Stimulated activated CD4-positive, alpha-beta T cell treated with anti-CD3 and anti-CD28 coated beads, Interleukin-2, amount 100 ng/mL, for 4 hours (primary cell): ENCODE measurements around the gene TBX4.

ENCODE experiments used
- DNase-seq: peaks from one replicate; pipeline ENCODE4 v3.0.0-alpha.2; 2020; ENCODE audit warnings: low read depth

Gene TBX4

DNA sequence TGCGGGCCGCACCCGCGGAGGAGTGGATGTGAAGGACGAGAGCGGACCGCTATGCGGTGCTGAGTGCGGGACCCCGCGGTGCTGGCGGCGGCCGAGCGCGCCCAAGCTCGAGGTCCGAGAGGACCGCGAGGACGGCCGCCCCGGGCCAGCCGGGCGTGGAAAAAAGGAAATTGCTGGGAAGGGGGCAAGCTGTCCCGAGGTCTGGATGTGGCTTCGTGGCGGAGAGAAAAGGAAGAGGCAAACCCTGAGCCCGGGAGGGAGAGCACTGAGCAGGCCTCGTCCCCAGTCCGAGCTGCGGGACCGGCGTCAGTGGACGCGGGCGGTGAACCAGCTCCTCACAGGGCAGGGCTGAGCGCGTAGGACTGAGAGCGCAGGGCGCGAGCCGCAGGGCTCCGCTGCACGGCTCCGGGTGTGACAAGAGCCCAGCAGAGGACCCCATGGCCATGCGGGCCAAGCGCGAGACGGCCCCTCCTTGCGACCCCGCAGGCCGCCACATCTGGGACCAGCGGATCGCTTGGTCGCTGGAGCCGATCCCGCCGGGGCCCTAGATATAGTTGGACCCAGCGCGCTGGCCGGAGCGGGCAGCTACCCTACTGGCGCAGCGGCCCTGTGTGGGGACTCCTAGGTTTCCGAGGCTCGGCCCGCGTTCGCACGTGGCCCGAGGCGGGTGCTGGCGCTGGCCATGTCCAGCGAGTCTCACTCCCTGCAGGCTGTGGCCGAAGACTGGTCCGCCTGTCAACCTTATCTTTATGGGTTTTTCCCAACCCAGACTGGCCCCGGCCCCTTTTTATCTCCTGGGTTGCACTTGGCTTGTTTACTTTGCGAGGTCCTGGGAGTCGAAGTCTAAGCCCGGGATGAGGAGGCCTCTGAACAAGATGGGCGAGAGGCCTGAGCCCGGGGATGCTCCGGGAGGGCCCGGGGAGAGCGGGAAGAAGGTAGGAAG is 2.4 kb downstream of the TBX4 start:
- no peak for DNase-seq

DNA sequence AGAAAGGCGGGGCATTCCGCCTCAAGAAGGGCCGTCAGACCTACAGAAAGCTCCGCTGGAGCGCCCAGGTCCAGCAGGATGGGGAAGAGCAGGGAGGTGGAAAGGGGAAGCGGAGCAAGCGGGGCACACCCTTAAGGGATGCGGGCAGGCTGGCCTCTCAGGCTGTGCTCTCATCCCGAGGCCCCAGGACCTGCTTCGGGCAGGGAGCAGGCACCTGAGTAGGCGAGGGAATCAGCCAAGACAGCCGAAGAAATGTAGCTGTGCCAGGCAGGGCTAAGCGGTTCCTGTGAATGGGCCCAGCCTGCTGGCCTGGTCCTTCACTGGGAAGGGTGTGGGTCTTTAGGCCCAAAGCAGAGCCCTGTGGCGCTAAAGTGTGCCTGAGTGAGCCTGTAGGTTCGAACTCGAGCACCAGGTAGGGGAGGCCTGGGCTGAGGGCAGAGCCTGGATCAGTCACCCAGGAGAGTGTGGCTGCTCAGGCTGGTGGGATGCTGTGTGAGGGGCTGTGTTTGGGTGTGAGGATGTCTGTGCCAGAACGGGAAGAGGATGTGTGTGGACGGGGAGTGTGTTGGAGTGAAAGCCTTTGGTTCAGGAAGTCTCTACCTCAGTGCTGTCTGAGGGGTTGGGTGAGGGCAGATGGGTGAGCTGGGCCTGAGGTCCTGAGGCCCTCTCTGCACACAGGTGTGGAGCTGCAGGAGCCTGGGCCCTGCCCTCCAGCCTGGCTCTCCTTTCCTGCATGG is 3.3 kb downstream of the TBX4 start:
- DNase-seq = no peak

DNA sequence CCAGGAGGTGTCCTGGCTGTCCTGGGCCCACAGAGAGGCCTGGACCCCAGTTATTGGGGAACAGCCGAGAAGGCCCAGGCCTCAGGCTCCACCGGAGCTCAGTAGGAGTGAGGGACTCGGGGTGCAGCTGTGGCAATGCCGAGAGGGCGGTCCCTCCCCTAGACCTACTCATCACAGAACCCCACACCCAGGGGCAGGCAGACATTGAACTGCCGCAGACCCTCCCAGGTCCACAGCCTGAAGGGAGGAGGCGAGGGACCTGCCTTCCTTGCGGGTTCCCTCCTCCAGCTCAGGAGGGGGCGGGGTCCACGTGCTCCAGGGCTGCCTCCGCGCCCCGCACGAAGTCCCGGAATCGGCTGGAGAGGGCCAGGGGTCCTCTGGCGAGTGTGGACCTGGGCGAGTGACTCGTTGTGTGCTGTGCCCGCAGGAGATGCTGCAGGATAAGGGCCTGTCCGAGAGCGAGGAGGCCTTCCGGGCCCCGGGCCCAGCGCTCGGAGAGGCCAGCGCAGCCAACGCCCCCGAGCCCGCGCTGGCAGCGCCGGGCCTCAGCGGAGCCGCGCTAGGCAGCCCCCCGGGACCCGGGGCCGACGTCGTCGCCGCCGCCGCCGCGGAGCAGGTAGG is 3.9 kb downstream of the TBX4 start:
- no peak for DNase-seq

DNA sequence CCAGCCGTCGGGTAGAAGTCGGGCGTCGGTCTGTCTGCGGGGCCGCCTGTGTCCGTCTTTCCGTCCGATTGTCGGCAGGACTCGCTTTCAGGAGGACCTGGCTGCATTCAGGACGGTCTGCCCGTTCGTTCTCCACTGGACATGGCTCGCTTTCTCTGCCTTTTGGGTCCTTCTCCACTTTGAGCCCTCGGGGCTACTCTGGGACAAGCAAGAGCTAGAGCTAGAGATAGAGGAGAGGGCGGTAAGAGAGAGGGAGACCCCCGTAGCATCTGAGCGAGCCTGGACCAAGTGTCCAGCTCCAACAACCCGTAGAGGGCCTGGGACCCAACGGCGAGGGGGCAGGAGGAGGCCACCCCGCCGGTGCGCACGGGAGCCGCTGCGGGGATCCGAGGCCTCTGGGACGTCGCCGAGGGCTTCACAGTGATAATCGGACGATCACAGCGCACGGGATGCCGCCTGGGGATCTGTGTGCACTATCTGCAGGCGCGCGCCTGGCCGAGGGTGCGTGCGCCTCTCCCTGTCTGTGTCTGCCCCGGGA is 4.5 kb downstream of the TBX4 start:
- no peak for DNase-seq

DNA sequence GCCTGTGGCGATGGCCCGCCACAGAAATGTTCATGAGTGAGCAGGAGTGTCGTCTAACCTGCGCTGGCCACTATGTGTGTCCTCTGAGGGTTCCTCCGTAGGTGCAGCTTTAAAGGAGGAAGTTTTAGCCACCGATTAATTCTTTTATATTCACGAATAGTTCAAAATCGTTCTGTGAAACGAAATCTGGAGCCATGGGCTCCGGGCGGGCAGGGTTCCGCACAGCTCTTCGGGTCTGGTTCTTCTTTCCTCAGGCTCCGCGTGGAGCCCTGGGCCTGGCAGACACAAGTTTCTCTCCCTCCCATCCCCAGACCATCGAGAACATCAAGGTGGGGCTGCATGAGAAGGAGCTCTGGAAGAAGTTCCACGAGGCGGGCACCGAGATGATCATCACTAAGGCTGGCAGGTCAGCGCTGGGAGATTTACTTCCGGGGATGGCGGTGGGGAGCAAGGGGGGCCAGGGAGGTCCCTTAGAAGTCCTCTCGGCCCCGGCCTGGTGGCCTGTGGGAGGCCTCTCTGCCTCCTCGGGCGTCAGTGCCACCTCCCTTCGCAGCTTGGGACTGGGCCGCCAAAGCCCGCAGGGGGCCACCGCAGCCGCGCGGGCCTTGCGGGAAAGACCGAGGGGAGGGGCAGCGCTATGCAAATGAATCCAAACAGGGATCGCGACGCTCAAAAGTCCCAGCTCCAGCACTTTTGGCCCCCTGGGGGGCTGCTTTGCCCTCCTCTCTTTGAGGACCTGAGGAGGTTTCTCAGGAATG is 5.2 kb downstream of the TBX4 start:
- DNase-seq = no peak

DNA sequence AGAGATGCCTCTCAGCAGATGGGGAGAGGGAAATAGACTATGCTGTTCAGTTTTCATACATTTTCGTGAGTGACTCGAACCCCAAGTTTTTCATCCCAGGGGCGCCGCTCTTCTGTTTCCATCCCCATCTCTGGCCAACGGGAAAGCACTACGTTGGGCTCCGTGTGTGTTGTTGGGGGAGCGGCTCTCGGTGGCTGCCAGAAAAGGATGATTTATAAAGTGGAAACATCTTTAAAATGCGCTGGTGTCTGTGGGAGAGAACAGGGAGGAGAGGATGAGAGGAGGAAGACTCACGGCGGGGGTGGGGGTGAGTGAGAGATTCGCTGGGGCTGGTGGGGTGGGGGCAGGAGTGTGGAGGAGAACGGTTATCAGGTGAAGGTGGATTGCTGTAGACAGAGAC is 5.8 kb downstream of the TBX4 start:
- DNase-seq = no peak

DNA sequence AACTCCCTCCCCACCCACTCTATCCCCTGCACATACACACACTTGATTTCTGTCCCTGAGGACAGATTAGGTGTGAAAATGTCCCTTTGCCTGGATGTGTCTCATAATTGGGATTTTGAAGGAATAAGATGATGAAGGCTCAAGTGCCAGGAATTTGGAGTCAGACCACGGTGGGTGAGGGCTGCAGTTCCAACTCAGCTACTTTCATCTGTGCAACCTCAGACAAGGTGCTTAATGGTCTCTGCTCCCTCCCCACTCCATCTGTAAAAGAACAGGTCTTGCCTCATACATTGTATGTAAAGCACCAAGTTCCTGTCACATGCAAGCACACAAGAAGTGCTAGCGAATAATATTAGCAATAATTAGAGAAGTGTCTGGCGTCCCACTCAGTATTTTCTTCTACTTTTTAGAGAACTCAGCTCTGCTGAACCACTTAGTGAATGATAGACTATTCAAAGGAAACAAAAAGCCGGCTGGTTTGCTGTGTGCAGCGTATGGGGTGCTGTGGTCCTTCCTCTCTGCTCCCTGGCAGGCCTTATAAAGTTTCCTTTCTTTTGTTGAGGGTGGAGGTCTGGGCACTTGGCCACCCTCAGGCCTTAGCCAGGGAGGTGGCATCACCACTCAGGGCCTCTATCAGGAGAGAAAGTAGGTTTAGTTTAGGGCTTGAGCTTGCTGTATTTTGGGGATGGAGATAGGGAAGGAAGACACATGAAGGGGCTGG is 6.4 kb downstream of the TBX4 start:
- no peak for DNase-seq

DNA sequence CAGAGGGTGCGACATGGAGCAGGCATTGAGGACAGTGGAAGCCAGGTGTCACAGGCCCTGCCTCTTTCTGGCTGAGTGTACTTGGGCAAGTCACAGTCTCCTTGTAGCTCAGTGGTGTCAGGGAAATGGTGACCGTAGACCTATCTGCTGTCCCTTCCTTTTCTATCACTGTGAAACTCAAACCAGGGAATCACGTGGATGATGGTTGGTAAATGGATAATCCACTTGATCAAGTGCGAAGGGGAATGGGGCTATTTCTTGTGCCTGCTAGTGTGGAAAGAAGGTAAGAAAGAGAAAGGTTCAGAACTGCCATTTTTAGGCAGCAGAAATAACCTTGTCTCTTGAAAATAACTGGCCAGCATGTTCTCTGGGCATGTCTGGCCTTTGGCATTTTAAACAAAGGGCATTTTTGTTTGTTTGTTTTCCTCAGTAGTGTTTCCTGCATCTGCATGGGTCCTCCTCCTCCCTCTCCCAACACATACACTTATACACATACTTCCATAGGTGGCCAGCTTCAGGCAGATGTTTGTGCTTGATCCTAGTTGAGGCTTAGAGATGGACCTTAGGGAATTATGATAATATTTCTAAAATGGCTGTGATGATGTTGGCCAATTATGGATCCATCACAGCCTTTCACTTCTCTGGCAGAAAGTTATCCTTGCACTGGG is 7.1 kb downstream of the TBX4 start:
- no peak for DNase-seq

DNA sequence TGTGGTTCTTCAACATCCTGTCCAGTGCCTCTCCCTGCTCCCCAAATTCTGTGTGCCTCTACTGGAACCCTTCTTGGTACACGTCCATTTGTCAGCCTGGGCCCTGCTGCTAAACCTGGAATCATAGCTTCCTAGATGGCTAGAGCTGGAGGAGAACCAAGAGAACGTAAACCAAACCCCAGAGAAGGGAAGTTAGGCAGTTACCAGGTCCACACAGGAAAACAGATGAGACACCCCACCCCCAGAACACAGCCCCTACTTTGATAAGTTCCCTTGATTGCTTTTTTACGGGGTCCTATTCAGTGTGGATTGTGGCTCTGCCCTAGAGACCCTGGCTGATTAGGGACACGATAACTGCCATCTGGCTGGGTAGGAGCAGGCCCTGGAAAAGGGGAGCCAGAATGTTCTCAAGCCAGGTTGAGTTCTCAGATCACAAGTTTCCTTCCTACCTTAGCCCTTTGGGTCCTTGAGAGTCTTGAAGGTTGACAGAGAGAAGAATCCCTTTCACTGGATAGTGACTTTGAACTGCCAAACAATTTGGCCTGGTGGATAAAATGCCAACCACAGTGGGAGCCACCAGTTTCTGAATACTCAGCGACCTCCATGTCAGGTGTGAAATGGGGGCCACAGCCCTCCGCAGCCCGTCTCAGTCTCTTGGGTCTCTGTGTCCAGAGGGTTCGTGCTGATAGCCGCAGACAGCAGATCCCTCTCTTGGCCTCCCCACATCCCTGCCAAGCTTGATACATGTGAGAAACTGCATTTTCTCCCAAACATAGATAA is 7.9 kb downstream of the TBX4 start:
- no peak for DNase-seq

DNA sequence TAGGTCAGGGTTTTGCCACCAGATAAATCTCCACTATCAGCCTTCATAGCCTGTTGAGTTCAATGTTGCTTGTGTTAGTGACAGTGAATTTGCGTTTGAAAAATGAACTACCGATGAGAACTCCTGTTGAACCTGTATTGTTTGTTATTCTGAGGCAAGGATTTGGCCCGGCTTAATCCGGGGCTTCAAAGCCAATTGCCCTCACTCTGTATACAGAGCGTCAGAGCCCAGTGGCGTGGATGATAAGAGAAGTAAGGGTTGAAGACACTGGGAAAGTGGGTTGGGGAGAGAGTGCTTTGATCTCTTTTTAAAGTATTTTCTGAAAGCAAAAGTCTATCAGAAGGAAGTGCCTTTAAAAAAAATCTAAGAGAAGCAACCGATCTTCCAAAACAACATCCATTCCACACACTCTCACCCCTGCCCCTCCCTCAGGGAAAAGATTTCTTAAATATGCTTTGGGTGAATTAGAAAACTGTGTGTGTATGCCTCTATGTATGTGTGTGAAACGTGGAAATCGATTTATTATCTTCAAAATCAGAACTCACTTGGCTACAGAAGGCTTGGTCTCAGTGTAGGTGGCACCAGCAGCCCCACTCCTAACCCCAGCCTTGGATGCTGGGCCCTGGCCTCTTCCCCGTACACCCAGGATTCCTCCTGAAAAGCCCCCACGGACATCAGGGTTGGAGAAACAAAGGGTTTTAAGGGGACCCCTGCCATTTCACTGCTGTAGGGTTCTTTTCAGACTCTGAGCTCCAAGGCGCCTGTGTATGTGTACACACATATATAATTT is 8.8 kb downstream of the TBX4 start:
- DNase-seq = no peak

DNA sequence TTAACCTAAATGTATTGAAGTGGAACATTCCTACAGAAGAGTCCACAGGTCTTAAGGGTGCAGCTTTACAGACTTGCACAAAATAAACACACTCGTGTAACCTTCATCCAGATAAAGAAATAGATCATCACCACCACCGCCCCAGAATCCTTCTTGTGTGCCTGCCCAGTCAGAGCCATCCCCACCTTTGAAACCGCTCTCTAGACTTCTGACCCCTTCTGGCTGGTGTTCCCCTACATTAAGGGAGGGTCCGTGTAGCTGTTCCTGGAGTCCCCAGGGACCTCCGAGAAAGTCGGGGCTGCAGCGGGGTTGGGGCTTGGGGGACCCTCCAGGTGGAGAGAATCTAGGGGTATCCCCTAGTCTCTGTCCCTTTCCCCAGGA is 9.4 kb downstream of the TBX4 start:
- DNase-seq = no peak

DNA sequence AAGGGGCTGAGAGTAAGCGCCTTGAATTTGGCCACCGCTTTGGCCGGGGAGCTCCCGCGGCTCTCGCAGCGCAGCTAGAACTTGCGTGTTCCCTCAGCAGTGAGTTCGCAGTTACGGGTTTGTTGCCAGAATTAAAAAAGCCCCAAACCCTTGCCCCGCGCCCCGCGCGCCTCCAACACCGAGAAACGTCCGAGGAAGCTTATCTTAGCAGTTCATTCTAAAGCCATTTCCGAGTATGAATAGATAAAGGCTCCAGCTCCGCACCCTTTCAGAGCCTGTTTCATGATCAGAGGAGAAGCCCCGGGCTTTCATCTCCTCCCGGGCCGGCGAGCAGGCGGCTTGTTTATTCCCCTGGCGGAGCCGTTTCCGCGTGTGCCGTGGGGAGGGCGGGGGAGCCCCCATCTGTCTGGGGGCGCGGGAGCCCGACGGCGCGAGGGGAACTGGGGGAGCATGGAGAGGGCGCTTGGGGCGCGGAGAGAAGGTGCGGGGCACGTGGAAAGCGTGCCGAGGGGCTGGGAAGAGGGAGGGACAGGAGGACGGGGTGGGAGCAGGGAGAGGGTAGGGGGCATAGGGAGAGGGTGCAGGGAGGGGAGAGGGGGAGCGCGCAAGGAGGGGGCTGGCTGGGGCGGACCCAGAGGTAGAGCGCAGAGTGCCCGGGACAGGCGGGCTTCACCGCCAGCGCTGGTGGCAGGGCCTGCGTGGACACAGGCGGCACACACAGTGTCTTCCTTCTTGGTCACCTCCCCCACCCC is 9.9 kb downstream of the TBX4 start:
- no peak for DNase-seq

DNA sequence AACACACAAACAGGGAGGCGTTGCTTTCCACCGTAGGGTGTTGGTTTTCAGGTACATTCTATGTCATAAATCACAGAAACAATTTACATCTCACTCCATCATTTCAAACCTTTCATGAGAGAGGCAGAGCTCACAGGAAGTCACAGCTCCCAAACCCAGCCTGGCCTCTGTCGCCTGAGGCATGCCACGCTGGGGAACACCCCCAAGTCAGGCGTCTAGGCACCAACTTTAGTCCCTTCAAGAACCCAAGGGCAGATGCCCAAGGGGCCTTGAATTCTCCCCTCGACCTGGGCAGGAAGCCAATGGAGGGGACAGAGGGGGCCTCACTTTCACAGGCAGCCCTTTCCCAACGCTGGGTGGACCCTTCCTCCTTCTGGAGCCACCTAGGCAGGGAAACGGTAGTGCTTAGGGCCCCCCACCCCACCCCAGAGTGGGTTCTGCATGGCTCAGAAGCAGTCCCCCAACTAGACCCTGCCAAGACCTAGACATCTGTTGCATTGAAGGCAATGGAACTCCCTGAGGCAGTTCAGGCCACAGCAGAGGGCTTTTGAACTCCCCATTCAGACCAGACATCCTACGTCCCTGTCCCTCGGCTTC is 10.6 kb downstream of the TBX4 start:
- DNase-seq = no peak

DNA sequence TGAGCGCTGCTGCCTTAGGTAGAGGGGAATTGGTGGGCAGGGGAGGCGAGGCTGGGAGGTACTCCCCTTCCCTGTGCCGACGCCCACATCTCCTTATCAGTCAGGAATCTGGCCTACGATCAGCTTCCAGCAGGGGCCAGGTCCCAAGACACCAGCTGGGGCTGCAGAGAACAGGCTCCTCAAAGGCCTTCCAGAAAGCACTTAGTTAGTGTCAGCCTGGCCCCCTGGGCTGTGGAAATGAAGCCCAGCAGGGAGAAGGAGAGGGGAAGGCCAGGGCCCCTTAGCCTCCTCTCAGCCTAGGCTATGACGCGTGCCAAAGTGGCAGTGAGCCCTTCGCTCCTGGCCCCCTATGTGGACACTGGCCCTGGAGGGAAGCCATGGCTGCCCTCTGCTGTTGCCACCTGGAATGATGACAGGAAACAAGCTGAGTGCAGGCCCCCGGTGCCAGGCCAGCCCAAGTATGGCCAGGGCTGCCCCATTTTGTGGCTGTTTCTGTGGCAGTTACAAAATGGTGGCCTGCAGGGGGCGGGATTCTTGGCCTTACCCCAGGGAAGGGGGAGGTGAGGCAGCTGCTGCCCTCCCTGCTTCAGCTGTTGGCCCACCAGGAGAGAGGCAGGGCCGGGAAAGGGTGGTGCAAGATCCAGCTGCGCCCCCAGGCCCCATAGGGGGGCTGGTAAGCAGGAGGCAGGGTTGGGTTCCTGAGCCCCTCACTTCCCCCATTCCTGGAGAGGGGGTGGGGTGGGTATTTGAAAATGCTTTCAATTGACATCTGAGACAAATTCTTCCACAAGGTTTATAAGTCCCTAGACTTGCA is 11.3 kb downstream of the TBX4 start:
- no peak for DNase-seq

DNA sequence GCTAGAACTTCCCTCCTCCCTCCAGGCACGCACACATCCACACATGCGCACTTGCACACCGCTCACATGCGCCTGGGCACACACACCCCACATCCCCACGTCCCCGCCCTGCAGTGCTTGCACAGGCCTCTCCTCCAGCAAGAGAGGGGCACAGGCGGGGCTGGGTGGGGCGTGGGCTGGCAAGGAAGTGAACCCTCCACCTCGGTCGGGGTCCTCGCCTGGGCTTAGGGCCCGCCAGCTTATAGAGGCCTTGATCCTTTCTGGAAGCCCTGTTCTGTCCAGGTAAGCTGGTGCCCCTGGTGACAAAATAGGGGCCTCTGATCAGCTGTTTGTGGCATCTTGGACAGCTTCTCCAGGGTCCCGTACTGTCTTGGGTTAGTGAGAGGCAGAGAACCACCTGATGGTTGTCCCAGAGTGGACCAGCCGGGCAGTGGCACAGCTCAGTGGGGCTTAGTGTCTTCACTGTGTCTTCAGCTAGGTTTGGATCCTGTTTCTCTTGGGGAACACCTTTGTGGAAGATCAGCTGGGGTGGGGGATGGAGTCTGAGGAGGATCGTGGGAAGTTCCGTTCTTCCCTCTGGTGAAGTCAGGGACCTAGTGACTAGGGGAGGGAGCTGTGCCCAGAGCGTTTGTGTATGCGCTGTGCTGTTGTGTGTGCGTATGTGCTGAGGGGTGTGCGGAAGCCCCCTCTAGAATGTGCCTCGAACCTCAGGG is 12.1 kb downstream of the TBX4 start:
- no peak for DNase-seq

DNA sequence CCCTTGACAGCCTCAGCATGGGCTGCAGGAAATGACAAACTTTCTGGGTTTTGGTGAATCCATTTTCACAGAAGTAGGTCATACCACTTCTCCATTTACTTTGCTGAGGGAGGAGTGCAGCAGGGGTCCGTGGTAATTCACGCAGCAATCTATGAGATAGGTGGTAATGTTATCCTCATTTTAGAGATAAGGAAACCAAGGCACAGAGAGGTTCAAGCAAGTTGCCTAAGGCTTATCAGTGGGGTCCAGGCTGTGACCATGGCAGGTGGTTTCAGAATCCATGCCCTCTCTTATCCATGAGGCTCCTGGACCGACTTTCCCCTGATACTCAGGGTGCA is 12.6 kb downstream of the TBX4 start:
- DNase-seq = no peak
